GM10266 (cell line): ENCODE measurements around the gene TMEM253.

ENCODE experiments used
- DNase-seq: peaks from one replicate; pipeline ENCODE4 v3.0.0; 2012; ENCODE audit errors: extremely low spot score
- TF ChIP-seq, protein P1 (sequence below): IDR thresholded peaks from 2 replicates; pipeline ENCODE4 v1.5.1; 2012; ENCODE audit warnings: mild to moderate bottlenecking, low read depth; ENCODE audit not compliant: control insufficient read depth, insufficient read depth; ENCODE audit errors: missing control alignments

TMEM253 gene

DNA sequence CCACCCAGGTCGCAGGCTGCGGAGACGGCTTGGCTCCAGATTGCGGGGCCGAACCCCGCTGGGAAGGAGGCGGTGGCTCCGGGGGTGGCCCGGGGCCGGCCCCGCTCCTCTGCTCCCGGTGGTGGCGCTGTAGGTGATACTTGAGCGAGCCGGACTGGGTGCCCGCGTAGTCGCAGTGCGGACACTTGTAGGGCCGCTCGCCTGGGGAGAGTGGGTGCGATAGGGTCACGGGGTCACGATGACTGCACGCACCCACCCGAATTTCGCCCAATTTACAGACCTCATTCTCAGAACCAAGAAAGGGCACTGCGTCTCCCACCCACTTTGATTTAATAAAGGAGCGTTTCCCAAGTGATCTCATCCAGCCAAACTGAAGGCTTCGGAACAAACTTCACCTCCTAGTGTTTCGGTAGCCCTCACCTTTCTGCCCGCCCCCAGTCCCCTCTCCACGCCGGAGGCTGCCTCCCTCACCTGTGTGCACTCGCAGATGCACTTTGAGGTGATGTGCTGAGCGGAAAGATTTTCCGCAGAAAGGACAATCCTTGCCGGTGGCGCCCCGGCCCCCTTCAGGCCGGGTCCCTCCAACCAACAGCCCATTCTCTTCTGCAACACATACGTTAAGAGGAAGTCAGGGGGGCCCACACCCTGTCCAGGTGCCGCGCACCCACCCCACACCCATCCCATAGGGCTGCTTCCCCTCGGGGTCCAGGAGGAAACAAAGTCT, 9.8 kb upstream of the TMEM253 start:
- no peak for DNase-seq
- TF ChIP-seq, protein P1, sequence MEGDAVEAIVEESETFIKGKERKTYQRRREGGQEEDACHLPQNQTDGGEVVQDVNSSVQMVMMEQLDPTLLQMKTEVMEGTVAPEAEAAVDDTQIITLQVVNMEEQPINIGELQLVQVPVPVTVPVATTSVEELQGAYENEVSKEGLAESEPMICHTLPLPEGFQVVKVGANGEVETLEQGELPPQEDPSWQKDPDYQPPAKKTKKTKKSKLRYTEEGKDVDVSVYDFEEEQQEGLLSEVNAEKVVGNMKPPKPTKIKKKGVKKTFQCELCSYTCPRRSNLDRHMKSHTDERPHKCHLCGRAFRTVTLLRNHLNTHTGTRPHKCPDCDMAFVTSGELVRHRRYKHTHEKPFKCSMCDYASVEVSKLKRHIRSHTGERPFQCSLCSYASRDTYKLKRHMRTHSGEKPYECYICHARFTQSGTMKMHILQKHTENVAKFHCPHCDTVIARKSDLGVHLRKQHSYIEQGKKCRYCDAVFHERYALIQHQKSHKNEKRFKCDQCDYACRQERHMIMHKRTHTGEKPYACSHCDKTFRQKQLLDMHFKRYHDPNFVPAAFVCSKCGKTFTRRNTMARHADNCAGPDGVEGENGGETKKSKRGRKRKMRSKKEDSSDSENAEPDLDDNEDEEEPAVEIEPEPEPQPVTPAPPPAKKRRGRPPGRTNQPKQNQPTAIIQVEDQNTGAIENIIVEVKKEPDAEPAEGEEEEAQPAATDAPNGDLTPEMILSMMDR: no peak

GRCh38 chr14:21091821-21092272, 9.0 kb upstream of the TMEM253 start:
- TF ChIP-seq, protein P1: no peak

GRCh38 chr14:21092273-21093011, 8.4 kb upstream of the TMEM253 start:
- peak; percentile 97 for DNase-seq
- TF ChIP-seq, protein P1: peak; percentile 100

More at GRCh38 chr14:21091821-21092272, 9.0 kb upstream of the TMEM253 start:
- DNase-seq: no peak

- peak; percentile 24 for DNase-seq
- TF ChIP-seq, protein P1: no peak
These were observed 7.8 kb upstream of the TMEM253 start for GRCh38 chr14:21093018-21093417.

DNA sequence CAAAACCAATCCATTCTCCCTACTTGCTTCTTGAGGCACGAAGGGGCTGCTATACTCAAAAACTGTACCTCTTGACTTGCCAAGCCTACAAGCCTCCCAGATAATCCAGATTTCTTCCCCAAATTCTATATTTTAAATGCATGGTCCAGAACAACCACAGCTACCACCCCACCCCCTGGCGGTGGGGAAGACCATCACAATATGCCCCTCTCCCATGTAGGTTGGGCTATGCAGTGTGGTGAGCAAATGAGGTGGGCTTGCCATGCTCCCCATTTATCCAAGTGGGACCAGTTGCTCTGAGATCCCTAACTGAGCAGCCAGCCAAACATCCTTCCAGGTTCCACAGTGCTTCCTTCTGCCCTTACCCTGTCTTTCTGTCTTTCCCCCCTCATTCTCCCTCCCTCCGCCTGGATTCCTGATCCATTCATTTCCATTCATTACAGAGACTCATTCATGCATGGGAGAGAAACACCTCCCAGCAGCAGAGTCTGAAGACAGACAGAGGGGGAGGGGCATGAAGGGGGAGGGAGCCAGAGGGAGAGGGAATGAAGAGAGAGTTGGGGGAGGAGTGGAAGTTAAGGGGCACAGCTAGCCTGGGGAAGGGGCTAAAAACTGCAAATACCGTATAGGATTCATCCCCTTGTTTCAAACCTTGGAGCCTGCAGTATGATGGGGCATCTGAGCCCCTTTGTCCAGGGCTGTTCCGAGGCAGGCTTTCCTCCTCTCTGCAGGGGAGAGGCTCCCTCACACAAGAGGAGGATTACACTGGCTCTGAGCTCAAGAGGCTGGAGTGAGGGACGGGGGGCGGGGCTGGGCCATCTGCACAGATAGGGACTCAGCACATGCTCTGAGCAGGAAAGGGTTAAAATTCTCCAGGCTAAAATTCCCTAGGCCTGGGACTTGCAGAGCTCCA, 6.8 kb upstream of the TMEM253 start:
- peak; percentile 29 for DNase-seq
- TF ChIP-seq, protein P1: no peak

- TF ChIP-seq, protein P1: no peak
- DNase-seq: peak; percentile 31
These were observed 5.2 kb upstream of the TMEM253 start for GRCh38 chr14:21095430-21096205.
